K562 (cell line): ENCODE data around the gene NOS1.

Experiments
- CTCF ChIP-seq, 3 experiments: IDR thresholded peaks in 2 of 3; conservative IDR thresholded peaks in 1 of 3; 2 replicates each; pipeline ENCODE4 v1.5.1; 2011 to 2012; ENCODE audit warnings: low read length in 3 of 3, mild to moderate bottlenecking in 3 of 3, control low read depth in 2 of 3, improper control_type of control experiment in 1 of 3, inconsistent platforms in 1 of 3, low read depth in 1 of 3, mixed read lengths in 1 of 3, moderate library complexity in 1 of 3; ENCODE audit not compliant: insufficient read depth in 2 of 3
- KAT7 ChIP-seq: sonication (generic); formaldehyde crosslinking; IDR thresholded peaks from 2 replicates; pipeline ENCODE4 v1.8.0; 2022; ENCODE audit warnings: missing genetic modification reagents, mild to moderate bottlenecking, borderline replicate concordance
- KLF1 ChIP-seq: fragments of 450-650 bp; IDR thresholded peaks from 2 replicates; pipeline ENCODE4 v1.6.1; 2016; ENCODE audit warnings: missing genetic modification characterization, missing compliant biosample characterization
- MBD1 ChIP-seq: fragments of 250-450 bp; sonication (Bioruptor Pico); IDR thresholded peaks from 2 replicates; pipeline ENCODE4 v1.8.0; 2022; ENCODE audit warnings: inconsistent platforms
- NFE2 ChIP-seq: IDR thresholded peaks from 2 replicates; pipeline ENCODE4 v1.6.1; 2014; ENCODE audit warnings: antibody characterized with exemption, low read depth
- NRF1 ChIP-seq, 2 experiments: fragments of 450-650 bp; IDR thresholded peaks in 1 of 2; conservative IDR thresholded peaks in 1 of 2; 2 replicates each; pipeline ENCODE4 v1.6.1; 2014; ENCODE audit warnings: mild to moderate bottlenecking in 2 of 2
- POLR3A ChIP-seq: IDR thresholded peaks from 2 replicates; pipeline ENCODE4 v1.6.1; 2011; ENCODE audit warnings: borderline replicate concordance, mild to moderate bottlenecking, moderate library complexity; ENCODE audit not compliant: insufficient read length, insufficient read depth; ENCODE audit errors: extremely low read depth
- SAP30 ChIP-seq: fragments of 200-600 bp; sonication (generic); IDR thresholded peaks from 2 replicates; pipeline ENCODE4 v1.6.1; 2012; ENCODE audit warnings: borderline replicate concordance, low read depth, mild to moderate bottlenecking, moderate library complexity, low read length, control low read depth, inconsistent platforms; ENCODE audit not compliant: insufficient read depth, poor library complexity, severe bottlenecking
- ZEB2 ChIP-seq: fragments of 450-650 bp; IDR thresholded peaks from 2 replicates; pipeline ENCODE4 v1.6.1; 2016
- TF ChIP-seq, protein P1 (sequence below): fragments of 450-650 bp; formaldehyde crosslinking; IDR thresholded peaks from 2 replicates; pipeline ENCODE4 v1.4.0; 2020; ENCODE audit warnings: mild to moderate bottlenecking

DNA sequence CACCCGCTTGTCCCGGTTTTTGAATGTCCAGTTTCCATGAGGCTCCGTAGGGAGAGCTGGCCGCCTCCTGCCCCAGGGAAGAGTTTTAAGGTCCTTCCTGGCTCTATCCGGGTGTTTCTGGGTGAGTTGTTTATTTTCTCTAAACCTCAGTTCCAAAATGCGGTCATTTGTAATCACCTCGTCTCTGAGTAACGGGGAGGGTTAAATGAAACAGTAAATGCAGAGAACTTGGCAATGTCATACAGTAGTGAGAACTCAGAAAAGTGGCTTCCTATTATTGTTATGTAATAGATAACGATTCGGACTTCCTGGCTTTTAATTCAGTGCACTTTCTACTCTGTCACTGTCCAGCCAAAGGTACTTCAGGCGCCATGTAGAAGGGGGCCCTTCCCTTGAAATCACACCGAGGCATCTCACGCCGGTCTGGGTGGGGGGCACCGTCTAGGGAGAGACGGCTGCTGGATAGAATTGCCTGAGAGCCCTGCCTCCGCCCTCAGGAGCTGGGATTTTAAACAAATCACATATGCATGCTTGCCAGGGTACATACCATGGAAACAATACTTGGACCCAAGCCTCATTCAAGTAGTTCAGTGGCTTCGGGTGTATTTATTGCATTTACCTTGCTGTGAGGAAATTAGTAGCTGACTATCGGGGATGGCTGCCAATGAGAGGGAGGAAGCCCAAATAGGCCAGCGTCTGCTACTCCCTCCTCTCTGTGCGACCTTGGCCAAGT, 26.4 kb downstream of the NOS1 start:
- TF ChIP-seq CTCF (IDR thresholded peaks at IDR 0.05 in 2 of 3, conservative IDR thresholded peaks at IDR 0.05 in 1 of 3; ENCODE audit: insufficient read depth in 2 of 3, low read depth in 1 of 3, low read length in 3 of 3) (no peak), KAT7 (CRISPR knock-in tag) (no peak), NRF1 (conservative IDR thresholded peaks at IDR 0.05 in 1 of 2, IDR thresholded peaks at IDR 0.05 in 1 of 2) (no peak), NFE2 (no peak), ZEB2 (no peak), POLR3A (no peak), SAP30 (no peak), MBD1 (CRISPR knock-in tag) (no peak), KLF1 (tag) (no peak)
- TF ChIP-seq, protein P1, sequence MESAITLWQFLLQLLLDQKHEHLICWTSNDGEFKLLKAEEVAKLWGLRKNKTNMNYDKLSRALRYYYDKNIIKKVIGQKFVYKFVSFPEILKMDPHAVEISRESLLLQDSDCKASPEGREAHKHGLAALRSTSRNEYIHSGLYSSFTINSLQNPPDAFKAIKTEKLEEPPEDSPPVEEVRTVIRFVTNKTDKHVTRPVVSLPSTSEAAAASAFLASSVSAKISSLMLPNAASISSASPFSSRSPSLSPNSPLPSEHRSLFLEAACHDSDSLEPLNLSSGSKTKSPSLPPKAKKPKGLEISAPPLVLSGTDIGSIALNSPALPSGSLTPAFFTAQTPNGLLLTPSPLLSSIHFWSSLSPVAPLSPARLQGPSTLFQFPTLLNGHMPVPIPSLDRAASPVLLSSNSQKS (CRISPR knock-in tag) = no peak
